Ishikawa (cell line): ENCODE results near the gene TCEA3.

Experiments
- CEBPB ChIP-seq: IDR thresholded peaks from 2 replicates; pipeline ENCODE4 v1.6.1; 2012
- CREB1 ChIP-seq: IDR thresholded peaks from 2 replicates; pipeline ENCODE4 v1.6.1; 2012; ENCODE audit warnings: low read depth
- EGR1 ChIP-seq: IDR thresholded peaks from 2 replicates; pipeline ENCODE4 v1.6.1; 2012
- EP300 ChIP-seq: IDR thresholded peaks from 2 replicates; pipeline ENCODE4 v1.6.1; 2012; ENCODE audit warnings: borderline replicate concordance
- FOXM1 ChIP-seq: IDR thresholded peaks from 2 replicates; pipeline ENCODE4 v1.6.1; 2012; ENCODE audit warnings: low read depth, borderline replicate concordance
- NFIC ChIP-seq: IDR thresholded peaks from 2 replicates; pipeline ENCODE4 v1.6.1; 2012
- RAD21 ChIP-seq: IDR thresholded peaks from 2 replicates; pipeline ENCODE4 v1.6.1; 2012; ENCODE audit warnings: low read depth
- TAF1 ChIP-seq: IDR thresholded peaks from 2 replicates; pipeline ENCODE4 v1.6.1; 2012; ENCODE audit warnings: low read depth, mild to moderate bottlenecking
- TCF12 ChIP-seq: IDR thresholded peaks from 2 replicates; pipeline ENCODE4 v1.6.1; 2012; ENCODE audit warnings: low read depth
- TEAD4 ChIP-seq: IDR thresholded peaks from 2 replicates; pipeline ENCODE4 v1.6.1; 2012
- YY1 ChIP-seq: IDR thresholded peaks from 2 replicates; pipeline ENCODE4 v1.6.1; 2012; ENCODE audit warnings: low read depth
- ZBTB7A ChIP-seq: IDR thresholded peaks from 2 replicates; pipeline ENCODE4 v1.6.1; 2012; ENCODE audit warnings: low read depth
- TF ChIP-seq, protein P1 (sequence below): IDR thresholded peaks from 2 replicates; pipeline ENCODE4 v1.6.1; 2012; ENCODE audit warnings: low read depth, mild to moderate bottlenecking
- TF ChIP-seq, protein P2 (sequence below): IDR thresholded peaks from 2 replicates; pipeline ENCODE4 v1.6.1; 2012
- TF ChIP-seq, protein P3 (sequence below): IDR thresholded peaks from 2 replicates; pipeline ENCODE4 v1.6.1; 2012

TCEA3 gene

DNA sequence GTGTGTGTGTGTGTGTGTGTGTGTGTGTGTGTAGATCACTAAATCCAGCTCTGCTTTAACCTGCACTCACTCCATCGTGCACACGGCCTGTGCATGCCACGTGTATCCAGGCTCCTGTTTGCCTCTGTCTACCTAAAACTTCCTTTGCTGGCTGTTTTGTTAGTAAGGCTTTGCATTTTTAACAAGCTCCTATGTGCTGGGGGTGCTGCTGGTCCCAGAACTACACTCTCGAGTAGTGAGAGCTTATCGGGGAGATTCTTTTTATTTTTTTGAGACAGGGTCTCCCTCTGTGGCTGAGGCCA lies 596 bp upstream of the TCEA3 start:
- TF ChIP-seq, protein P1, sequence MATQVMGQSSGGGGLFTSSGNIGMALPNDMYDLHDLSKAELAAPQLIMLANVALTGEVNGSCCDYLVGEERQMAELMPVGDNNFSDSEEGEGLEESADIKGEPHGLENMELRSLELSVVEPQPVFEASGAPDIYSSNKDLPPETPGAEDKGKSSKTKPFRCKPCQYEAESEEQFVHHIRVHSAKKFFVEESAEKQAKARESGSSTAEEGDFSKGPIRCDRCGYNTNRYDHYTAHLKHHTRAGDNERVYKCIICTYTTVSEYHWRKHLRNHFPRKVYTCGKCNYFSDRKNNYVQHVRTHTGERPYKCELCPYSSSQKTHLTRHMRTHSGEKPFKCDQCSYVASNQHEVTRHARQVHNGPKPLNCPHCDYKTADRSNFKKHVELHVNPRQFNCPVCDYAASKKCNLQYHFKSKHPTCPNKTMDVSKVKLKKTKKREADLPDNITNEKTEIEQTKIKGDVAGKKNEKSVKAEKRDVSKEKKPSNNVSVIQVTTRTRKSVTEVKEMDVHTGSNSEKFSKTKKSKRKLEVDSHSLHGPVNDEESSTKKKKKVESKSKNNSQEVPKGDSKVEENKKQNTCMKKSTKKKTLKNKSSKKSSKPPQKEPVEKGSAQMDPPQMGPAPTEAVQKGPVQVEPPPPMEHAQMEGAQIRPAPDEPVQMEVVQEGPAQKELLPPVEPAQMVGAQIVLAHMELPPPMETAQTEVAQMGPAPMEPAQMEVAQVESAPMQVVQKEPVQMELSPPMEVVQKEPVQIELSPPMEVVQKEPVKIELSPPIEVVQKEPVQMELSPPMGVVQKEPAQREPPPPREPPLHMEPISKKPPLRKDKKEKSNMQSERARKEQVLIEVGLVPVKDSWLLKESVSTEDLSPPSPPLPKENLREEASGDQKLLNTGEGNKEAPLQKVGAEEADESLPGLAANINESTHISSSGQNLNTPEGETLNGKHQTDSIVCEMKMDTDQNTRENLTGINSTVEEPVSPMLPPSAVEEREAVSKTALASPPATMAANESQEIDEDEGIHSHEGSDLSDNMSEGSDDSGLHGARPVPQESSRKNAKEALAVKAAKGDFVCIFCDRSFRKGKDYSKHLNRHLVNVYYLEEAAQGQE: no peak
- TF ChIP-seq YY1 (no peak), TEAD4 (no peak), EGR1 (no peak), NFIC (no peak)
- TF ChIP-seq, protein P2, sequence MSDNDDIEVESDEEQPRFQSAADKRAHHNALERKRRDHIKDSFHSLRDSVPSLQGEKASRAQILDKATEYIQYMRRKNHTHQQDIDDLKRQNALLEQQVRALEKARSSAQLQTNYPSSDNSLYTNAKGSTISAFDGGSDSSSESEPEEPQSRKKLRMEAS: peak; percentile 17; the same call in 1 of the 2 replicates

DNA sequence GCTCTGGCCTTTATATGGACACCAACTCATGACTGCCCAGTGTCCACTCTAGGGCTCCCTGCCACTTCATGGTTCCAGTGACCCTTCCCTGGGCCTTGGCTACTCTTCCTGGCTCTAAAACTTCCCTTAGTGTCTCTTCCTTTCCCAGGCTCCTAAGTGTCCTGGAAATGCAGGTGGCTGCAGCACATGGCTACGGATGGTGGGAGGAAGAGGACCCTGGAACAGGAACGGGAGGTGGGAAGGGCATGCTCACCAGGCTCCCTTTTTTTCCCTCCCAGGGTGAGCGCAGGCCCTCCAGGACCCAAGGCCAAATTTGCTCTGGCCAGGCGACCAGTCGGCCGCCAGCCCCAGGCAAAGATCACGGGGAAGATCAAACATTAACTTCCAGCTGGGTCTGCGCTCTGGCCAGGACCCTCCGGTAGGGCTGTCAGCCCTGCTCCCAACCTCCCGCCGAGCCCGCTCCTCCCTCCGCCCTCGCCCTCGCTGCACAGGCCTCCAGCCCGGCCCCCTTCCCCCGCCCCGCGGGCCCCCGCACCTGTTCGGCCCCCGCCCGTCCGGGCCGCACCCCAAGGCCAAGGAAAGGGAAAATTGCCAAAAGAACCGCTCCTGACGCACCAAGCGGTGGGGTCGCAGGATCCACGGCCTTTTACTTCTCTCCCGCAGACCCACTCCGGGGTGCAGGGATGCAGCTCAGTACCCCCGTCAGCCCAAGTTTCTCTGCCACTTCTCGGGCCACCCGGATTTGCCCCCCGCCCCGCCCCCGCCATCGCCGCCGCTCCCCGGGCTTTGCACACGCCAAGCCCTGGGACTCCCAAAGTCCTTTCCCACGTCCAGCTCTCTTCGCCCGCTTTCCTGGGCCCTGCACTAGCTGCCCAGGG lies 894 bp downstream of the TCEA3 start:
- TF ChIP-seq, protein P1: no peak
- TF ChIP-seq EP300 (no peak), CREB1 (no peak)

DNA sequence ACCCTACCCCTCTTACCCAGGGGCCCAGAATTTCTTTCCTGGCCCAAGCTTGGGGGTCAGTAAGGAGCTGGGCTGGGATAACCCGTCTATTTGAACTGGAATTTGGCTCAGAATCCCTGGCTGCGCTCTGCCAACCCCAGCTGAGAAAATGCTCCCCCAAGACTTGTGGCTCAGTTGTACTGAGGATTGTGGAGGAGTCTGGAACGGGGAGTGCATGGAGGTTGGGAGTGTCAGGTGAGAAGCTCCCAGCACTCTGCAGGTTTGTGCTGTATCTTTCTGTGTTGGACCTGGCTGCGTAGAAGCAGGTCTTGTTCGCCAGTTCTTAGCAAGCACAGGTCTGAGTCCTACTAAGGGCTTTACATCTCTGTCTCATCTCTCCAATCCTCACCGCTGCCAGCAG lies 1.6 kb downstream of the TCEA3 start:
- TF ChIP-seq EGR1 (no peak), CEBPB (no peak), ZBTB7A (no peak), CREB1 (no peak), NFIC (no peak), FOXM1 (no peak), TCF12 (no peak)
- TF ChIP-seq, protein P1: no peak

DNA sequence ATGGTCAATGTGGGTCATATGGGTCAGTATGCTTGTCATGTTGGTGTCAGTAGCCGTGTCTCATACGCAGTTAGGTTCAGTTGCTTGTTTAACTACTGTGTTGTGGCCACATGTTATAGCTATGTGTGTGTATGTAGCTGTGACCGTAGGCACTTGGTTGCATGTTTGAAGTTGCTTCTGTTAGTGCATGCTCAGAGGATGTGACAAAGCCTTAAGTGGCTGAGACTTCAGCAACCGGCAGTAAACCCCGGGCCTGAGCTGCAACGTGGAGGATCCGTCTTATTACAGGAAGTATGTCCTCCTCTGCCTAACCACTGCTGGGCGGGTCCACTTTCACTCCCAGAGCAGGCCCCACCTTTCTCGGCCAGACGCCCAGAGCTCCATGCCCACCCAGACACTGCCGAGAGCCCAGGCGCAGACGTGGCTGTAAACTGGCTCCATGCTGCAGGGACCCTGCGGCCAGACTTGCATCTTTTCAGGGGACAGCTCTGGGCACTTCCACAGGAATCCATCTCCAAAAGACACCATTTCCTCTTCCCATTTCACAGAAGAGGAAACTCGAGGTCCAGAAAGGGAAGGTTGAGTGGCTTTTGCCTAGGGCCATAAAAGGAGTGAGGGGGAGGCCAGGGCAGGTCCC lies 2.2 kb downstream of the TCEA3 start:
- no peak for TF ChIP-seq EGR1

DNA sequence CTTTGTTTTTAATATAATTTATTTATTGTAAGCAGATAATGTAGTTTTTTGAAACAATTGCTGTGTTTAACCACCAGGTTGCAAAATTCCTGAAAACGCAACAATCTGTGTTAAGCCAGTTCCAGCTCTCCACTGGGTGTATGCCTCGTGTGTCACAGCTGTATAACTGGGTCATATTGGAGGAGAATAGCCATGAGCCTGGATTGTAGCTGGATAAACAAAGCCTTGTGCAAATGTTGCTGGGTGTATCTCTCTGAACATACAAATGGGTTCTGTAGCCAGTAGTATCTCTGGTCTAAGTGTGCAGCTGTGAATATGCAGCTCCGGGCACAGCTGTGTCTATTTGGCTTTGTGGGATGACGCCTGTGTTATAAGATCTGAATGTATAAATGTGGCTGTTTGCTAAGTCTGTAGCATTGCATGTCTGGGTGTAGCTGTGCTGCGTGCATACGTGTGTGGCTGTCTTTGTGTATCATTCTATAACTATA lies 2.8 kb downstream of the TCEA3 start:
- TF ChIP-seq TAF1 (no peak), FOXM1 (no peak), NFIC (no peak), ZBTB7A (no peak), CEBPB (no peak), EP300 (no peak), TEAD4 (no peak), RAD21 (no peak), TCF12 (no peak), CREB1 (no peak)
- TF ChIP-seq, protein P2: no peak
- TF ChIP-seq, protein P1: no peak
- TF ChIP-seq, protein P3, sequence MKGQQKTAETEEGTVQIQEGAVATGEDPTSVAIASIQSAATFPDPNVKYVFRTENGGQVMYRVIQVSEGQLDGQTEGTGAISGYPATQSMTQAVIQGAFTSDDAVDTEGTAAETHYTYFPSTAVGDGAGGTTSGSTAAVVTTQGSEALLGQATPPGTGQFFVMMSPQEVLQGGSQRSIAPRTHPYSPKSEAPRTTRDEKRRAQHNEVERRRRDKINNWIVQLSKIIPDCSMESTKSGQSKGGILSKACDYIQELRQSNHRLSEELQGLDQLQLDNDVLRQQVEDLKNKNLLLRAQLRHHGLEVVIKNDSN: no peak
